Gastroesophageal sphincter (tissue), 4 donors: ENCODE data around the gene GPBAR1. TPM values are rescaled to one million over a fixed set of nuclear protein-coding genes. Genes with fewer than 3 reads are reported as not detected.
A peak's percentile ranks its signal among the peaks of the same experiment; 100 is the strongest.

Experiments used
- ATAC-seq: fragments of 150-250 bp; one replicate; pipeline ENCODE4 v1.9.1; 2016; ENCODE audit warnings: mild to moderate bottlenecking, moderate library complexity
- H3K27ac ChIP-seq, 4 donors: fragments of 200-600 bp; sonication (generic) in 3 of 4; 1 replicate in 3 of 4; 2 replicates in 1 of 4; pipeline ENCODE4 v1.5.1; 2016 to 2019
- H3K27me3 ChIP-seq: fragments of 200-600 bp; sonication (generic); one replicate; pipeline ENCODE4 v1.5.1; 2019
- H3K36me3 ChIP-seq, 2 donors: fragments of 200-600 bp; sonication (generic); one replicate each; pipeline ENCODE4 v1.5.1; 2019; ENCODE audit warnings: control low read depth in 1 of 2
- H3K4me1 ChIP-seq, 3 donors: fragments of 200-600 bp; sonication (generic); 1 replicate in 2 of 3; 2 replicates in 1 of 3; pipeline ENCODE4 v1.5.1; 2016 to 2019; ENCODE audit warnings: control low read depth in 2 of 3
- H3K4me3 ChIP-seq, 2 donors: fragments of 200-600 bp; sonication (generic); one replicate each; pipeline ENCODE4 v1.5.1; 2019; ENCODE audit warnings: mild to moderate bottlenecking in 1 of 2, moderate library complexity in 1 of 2
- H3K9me3 ChIP-seq, 3 donors: fragments of 200-600 bp; sonication (generic); one replicate each; pipeline ENCODE4 v1.5.1; 2017 to 2019; ENCODE audit warnings: control low read depth in 2 of 3
- CTCF ChIP-seq, 4 experiments: fragments of 200-600 bp in 2 of 4; fragments of 450-650 bp in 2 of 4; sonication (generic) in 1 of 4; IDR thresholded peaks; one replicate each; pipeline ENCODE4 v1.5.1; 2017 to 2019; ENCODE audit warnings: antibody characterized with exemption in 4 of 4, mild to moderate bottlenecking in 2 of 4, moderate library complexity in 2 of 4
- EP300 ChIP-seq: sonication (generic); formaldehyde crosslinking; IDR thresholded peaks from one replicate; pipeline ENCODE4 v1.6.1; 2017; ENCODE audit warnings: antibody characterized with exemption, mild to moderate bottlenecking
- POLR2A ChIP-seq, 2 donors: fragments of 450-650 bp; IDR thresholded peaks; one replicate each; pipeline ENCODE4 v1.6.1; 2017; ENCODE audit warnings: antibody characterized with exemption in 2 of 2, mild to moderate bottlenecking in 2 of 2, moderate library complexity in 1 of 2
- POLR2AphosphoS5 ChIP-seq: sonication (generic); formaldehyde crosslinking; IDR thresholded peaks from one replicate; pipeline ENCODE4 v1.6.1; 2017; ENCODE audit warnings: antibody characterized with exemption
- WGBS, 2 donors: methylation state at CpG; one replicate each; pipeline ENCODE4 v1.1.5; 2018; ENCODE audit warnings: low coverage in 1 of 2; 5-methylcytosine and 5-hydroxymethylcytosine counted together
- total RNA-seq, 4 donors: library from RNA; depleted of rRNA; stranded (reverse); fragments of >200 nt; gene quantifications; one replicate each; pipeline ENCODE4 v1.1.0, GENCODE V29; 2016

The GPBAR1 gene
- total RNA-seq, 4 donors from 2014 or later, result 0.31 to 4.0 (median 1.4) TPM

- H3K27ac ChIP-seq, result no peak overlapping the region
- H3K4me3 ChIP-seq, result no peak overlapping the region
- H3K4me1 ChIP-seq, result peaks cover 0 to 15% (median 0%) of the 10 kb centered on the region in 3 donors
- H3K36me3 ChIP-seq, result peaks cover 4 to 100% of the 10 kb centered on the region in 2 donors
- no peak for TF ChIP-seq POLR2A (IDR thresholded peaks at IDR 0.05)
- TF ChIP-seq EP300, result no peak
- no peak for TF ChIP-seq POLR2AphosphoS5
- TF ChIP-seq CTCF (IDR thresholded peaks at IDR 0.05), result no peak
- H3K27me3 ChIP-seq, result no peaks in the 10 kb centered on the region
- 84 to 93% methylated on average over 10 to 11 of the region's 13 CpGs for WGBS, 2 donors
- no peak for ATAC-seq
- no peaks in the 10 kb centered on the region for H3K9me3 ChIP-seq
These were observed 11.1 kb upstream of the GPBAR1 start for GRCh38 chr2:218249691-218250090.

- 83 to 100% methylated on average over 1 to 3 of the region's 7 CpGs for WGBS, 2 donors
- peak; percentile 44 for ATAC-seq
- Histone ChIP-seq H3K9me3 (no peaks in the 10 kb centered on the region), H3K36me3 (peaks cover 4 to 95% of the 10 kb centered on the region in 2 donors), H3K27ac (peak overlapping the region in 1 of 4 donors; percentile 14), H3K4me3 (no peak overlapping the region), H3K4me1 (peaks cover 0 to 15% (median 0%) of the 10 kb centered on the region in 3 donors), H3K27me3 (no peaks in the 10 kb centered on the region)
- TF ChIP-seq POLR2A (IDR thresholded peaks at IDR 0.05) (no peak), POLR2AphosphoS5 (no peak), EP300 (no peak), CTCF (IDR thresholded peaks at IDR 0.05) (no peak)
These were observed 8.1 kb upstream of the GPBAR1 start for GRCh38 chr2:218252509-218253231.

- WGBS, 2 donors, result 63% methylated on average over 4 to 5 of the region's 5 CpGs
- Histone ChIP-seq H3K9me3 (no peaks in the 10 kb centered on the region), H3K4me1 (peaks cover 0 to 16% (median under 1%) of the 10 kb centered on the region in 3 donors), H3K36me3 (peaks cover 4 to 89% of the 10 kb centered on the region in 2 donors), H3K27me3 (no peaks in the 10 kb centered on the region), H3K4me3 (no peak overlapping the region), H3K27ac (peak overlapping the region in 1 of 4 donors; percentile 14)
- ATAC-seq, result no peak
- TF ChIP-seq CTCF (IDR thresholded peaks at IDR 0.05) (no peak), EP300 (no peak)
These were observed 7.6 kb upstream of the GPBAR1 start for GRCh38 chr2:218253232-218253625.

- Histone ChIP-seq H3K36me3 (peaks cover 0 to 67% of the 10 kb centered on the region in 2 donors), H3K27me3 (no peaks in the 10 kb centered on the region), H3K4me1 (peaks cover 0 to 38% (median 22%) of the 10 kb centered on the region in 3 donors), H3K9me3 (no peaks in the 10 kb centered on the region), H3K4me3 (no peak overlapping the region), H3K27ac (no peak overlapping the region)
- ATAC-seq, result no peak
- WGBS, 2 donors, result 55 to 71% methylated on average over 6 of the region's 6 CpGs
- no peak for TF ChIP-seq POLR2AphosphoS5
These were observed 5.4 kb upstream of the GPBAR1 start for GRCh38 chr2:218255446-218255845.

- ATAC-seq, result no peak
- Histone ChIP-seq H3K27me3 (no peaks in the 10 kb centered on the region), H3K36me3 (peaks cover 0 to 54% of the 10 kb centered on the region in 2 donors), H3K4me1 (peaks cover 0 to 51% (median 36%) of the 10 kb centered on the region in 3 donors), H3K4me3 (no peak overlapping the region), H3K27ac (peak overlapping the region in 2 of 4 donors; percentile 5 to 27), H3K9me3 (no peaks in the 10 kb centered on the region)
- 93 to 96% methylated on average over 4 to 12 of the region's 13 CpGs for WGBS, 2 donors
- TF ChIP-seq EP300 (no peak), POLR2AphosphoS5 (no peak), POLR2A (IDR thresholded peaks at IDR 0.05) (no peak), CTCF (IDR thresholded peaks at IDR 0.05) (no peak)
These were observed 4.0 kb upstream of the GPBAR1 start for GRCh38 chr2:218256612-218257350.
